ENCODE measurements around the gene DIO2.

Gene DIO2

DNA sequence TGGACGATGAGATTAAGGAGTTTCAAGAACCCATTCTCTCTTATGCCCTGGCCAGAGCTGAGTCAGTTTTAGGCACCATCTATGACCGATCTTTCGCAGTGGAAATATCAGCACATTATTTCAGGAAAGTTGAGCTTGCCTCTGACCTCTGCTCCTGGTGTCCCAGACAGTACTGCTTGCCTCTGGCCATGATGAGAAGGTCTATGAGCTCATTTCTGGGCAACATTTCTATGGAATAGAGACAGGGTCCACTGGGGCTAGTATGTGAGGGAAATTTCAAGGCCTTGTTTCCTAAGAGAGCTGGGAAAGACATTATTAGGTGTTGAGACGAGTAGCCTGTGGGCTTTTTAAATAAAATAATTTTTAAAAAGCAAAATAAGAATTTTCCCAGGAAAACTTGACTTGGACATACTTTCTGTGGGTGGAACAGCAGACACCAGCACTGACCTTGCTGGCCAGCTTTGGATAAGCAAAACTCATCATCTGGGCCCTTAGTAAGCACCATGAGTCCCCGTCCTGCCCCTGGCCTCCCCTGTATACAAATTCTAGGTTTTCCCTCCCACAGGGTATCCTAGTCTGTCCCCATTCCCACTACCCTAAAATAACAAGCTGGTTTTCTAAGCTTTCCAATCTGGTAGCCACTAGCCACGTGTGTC, 43.4 kb downstream of the DIO2 start:
- no peak for DNase-seq (ENCODE audit: low read depth, low spot score)

DNA sequence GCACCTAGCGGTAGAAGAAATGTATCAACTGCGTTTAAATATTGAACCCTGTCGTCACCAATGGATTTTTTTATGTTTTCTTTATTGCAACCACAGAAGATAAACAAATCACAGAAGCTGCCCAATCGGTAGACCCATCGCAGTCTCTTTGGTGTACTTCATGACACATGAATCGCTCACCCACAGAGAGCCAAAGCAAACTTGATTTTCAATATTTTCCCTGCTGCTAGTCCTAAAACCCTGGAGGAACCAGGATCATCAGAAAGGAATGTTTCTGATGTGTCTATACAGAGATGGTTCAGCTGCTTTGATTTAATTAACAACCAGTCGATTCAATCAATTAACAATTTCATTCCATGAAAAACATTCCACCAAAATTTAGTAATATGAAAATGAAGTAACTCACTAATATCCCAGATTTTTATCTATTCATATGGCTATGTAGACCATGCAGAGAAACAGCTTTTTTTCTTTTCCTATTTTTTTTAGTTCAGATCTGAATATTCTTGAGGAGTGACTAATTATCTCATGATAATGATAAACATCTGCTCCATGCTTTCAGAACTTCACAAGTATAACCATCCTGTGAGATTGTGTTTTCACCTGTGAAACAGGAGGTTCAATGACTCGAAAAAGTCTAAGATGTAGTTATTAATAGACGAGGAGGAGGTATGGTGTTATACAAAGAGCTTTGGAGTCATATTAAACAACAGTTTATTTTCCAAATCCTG, 46.1 kb downstream of the DIO2 start:
- no peak for DNase-seq (ENCODE audit: low read depth, low spot score)

GRCh38 chr14:80152763-80153162, 58.5 kb downstream of the DIO2 start:
- no peak for DNase-seq (ENCODE audit: low read depth, low spot score)

GRCh38 chr14:80152166-80152565, 59.1 kb downstream of the DIO2 start:
- no peak for DNase-seq (ENCODE audit: low read depth, low spot score)

- no peak for DNase-seq (ENCODE audit: low read depth, low spot score)
Measured at GRCh38 chr14:80150301-80150700, 61.0 kb downstream of the DIO2 start.

Data from iPS DF 19.7 (cell line).